ENCODE results near the gene LAMA1. TPM values are rescaled to one million over a fixed set of nuclear protein-coding genes. Genes with fewer than 3 reads are reported as not detected.

Gene LAMA1
- total RNA-seq, 1 donor from 2014 or later: 75.0 TPM

DNA sequence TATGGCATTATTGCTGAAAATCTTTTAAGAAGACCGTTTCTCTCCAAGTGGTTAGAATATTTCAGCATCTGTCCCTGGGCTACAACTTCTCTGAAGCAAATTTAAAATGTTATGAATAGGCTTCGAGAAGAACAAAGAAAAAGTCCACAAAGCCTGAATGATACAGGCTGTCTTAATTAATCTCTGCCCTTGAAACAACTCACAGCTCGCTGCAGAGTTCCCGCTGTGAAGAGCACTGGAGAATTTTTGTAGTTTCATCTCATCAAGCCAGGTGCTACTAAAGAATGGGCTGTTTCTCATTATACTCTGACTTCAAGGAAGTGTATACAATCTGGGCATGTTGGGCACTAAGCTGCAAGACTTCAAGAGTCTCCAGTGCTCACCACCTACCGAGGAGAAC is 67.6 kb downstream of the LAMA1 start:
- H3K4me1 Mint-ChIP-seq (ENCODE audit: unreplicated experiment): peaks cover 7% of the 10 kb centered on the region
- peaks cover 9% of the 10 kb centered on the region for H3K36me3 Mint-ChIP-seq
- no peak for DNase-seq (ENCODE audit: extremely low spot score, unreplicated experiment)
- TF ChIP-seq, protein P1, sequence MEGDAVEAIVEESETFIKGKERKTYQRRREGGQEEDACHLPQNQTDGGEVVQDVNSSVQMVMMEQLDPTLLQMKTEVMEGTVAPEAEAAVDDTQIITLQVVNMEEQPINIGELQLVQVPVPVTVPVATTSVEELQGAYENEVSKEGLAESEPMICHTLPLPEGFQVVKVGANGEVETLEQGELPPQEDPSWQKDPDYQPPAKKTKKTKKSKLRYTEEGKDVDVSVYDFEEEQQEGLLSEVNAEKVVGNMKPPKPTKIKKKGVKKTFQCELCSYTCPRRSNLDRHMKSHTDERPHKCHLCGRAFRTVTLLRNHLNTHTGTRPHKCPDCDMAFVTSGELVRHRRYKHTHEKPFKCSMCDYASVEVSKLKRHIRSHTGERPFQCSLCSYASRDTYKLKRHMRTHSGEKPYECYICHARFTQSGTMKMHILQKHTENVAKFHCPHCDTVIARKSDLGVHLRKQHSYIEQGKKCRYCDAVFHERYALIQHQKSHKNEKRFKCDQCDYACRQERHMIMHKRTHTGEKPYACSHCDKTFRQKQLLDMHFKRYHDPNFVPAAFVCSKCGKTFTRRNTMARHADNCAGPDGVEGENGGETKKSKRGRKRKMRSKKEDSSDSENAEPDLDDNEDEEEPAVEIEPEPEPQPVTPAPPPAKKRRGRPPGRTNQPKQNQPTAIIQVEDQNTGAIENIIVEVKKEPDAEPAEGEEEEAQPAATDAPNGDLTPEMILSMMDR (conservative IDR thresholded peaks at IDR 0.05): no peak
- no peaks in the 10 kb centered on the region for H3K27me3 Mint-ChIP-seq
- no peaks in the 10 kb centered on the region for H3K9me3 Mint-ChIP-seq
- no peak overlapping the region for H3K27ac Mint-ChIP-seq
- H3K4me3 Mint-ChIP-seq: no peak overlapping the region

DNA sequence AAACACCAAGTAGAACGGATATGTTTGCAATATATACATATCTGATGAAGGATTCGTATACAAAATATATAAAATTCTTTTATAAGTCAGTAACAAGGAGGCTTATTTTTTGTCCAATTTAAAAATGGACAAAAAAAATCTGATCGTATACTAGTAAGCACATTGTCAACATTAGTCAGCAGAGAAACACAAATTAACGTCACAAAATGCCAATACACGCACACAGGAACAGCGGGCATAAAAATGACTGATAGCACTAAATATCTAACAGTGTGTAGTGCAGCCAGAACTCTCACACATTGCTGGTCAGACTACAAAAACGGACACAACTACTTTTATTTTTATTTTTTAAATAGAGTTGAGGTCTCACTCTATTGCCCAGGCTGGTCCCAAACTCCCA is 69.5 kb downstream of the LAMA1 start:
- Mint-ChIP-seq H3K4me3 (no peak overlapping the region), H3K36me3 (peaks cover 8% of the 10 kb centered on the region), H3K27ac (no peak overlapping the region), H3K27me3 (no peaks in the 10 kb centered on the region), H3K9me3 (no peaks in the 10 kb centered on the region), H3K4me1 (ENCODE audit: unreplicated experiment) (peaks cover 7% of the 10 kb centered on the region)
- TF ChIP-seq, protein P1 (conservative IDR thresholded peaks at IDR 0.05): no peak
- no peak for DNase-seq (ENCODE audit: extremely low spot score, unreplicated experiment)

DNA sequence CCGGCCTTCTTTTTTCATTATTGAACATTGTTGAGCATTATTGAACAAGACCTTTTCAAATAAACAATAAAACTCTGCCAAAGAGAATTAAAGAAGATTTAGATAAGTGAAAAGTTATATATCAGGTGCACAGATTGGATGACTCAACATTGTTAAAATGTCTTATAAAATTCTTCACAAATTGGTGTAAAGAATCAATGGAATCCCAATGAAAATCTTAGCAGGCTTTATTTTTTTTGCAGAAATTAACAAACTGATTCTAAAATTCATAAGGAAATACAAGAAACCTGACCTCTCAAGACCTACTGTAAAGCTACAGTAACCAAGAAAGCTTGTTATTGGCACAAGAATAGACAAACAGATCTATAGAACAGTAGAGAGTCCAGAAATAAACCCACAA is 70.3 kb downstream of the LAMA1 start:
- Mint-ChIP-seq H3K36me3 (peaks cover 6% of the 10 kb centered on the region), H3K4me1 (ENCODE audit: unreplicated experiment) (peaks cover 7% of the 10 kb centered on the region), H3K4me3 (no peak overlapping the region), H3K9me3 (no peaks in the 10 kb centered on the region), H3K27me3 (no peaks in the 10 kb centered on the region), H3K27ac (no peak overlapping the region)
- TF ChIP-seq, protein P1 (conservative IDR thresholded peaks at IDR 0.05): no peak
- DNase-seq (ENCODE audit: extremely low spot score, unreplicated experiment): no peak

DNA sequence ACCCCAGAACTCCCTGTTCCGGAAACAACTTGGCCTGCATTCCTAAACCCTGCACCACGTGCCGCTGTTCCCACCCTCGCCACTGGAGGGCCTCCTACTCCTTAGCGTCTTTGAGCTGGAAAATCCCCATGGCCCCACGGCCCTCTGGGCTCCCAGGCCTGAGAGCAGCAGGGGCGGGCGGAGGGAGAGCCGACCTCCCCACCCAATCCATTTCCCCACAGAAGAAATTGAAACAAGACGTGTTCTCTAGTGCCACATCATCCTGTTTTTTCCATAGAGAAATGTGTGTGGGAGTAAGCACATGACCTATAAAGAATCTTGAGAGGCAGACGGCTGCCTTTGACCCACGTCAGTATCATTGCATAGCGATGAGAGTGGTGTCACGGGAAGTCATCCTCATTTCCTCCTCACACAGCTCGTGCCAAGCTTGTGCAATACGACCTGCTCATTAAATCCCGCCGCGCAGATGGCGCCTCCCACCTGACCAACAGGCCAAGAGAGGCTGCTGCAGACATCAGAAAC is 79.2 kb downstream of the LAMA1 start:
- peaks cover 6% of the 10 kb centered on the region for H3K4me1 Mint-ChIP-seq (ENCODE audit: unreplicated experiment)
- H3K27me3 Mint-ChIP-seq: no peaks in the 10 kb centered on the region
- no peaks in the 10 kb centered on the region for H3K9me3 Mint-ChIP-seq
- peaks cover 32% of the 10 kb centered on the region for H3K36me3 Mint-ChIP-seq
- no peak for DNase-seq (ENCODE audit: extremely low spot score, unreplicated experiment)
- TF ChIP-seq, protein P1 (conservative IDR thresholded peaks at IDR 0.05): peak; percentile 77
- peak overlapping the region; percentile 44 for H3K4me3 Mint-ChIP-seq
- H3K27ac Mint-ChIP-seq: peak overlapping the region; percentile 82

DNA sequence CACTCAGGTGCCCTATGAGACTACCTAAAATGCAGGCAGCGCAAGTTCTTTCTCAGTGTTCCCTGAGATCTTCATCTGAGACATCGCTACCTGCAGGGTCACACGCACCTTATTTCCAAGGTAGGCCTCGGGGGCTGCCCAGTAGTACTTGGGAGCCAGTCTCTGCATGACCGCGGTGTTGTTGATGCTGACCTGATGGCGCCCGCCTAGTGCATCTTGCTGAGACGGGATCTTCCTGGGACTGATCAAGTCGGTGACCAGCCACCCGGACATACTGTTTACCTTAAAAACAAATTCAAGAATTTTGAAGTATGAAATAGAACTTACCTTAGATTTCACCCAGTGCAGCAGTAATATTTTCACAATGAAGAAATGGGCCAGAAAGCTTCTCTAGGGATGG is 80.1 kb downstream of the LAMA1 start:
- Mint-ChIP-seq H3K4me1 (ENCODE audit: unreplicated experiment) (peaks cover 6% of the 10 kb centered on the region), H3K27me3 (no peaks in the 10 kb centered on the region), H3K27ac (no peak overlapping the region), H3K4me3 (no peak overlapping the region), H3K36me3 (peaks cover 32% of the 10 kb centered on the region), H3K9me3 (no peaks in the 10 kb centered on the region)
- no peak for DNase-seq (ENCODE audit: extremely low spot score, unreplicated experiment)
- TF ChIP-seq, protein P1 (conservative IDR thresholded peaks at IDR 0.05): no peak

DNA sequence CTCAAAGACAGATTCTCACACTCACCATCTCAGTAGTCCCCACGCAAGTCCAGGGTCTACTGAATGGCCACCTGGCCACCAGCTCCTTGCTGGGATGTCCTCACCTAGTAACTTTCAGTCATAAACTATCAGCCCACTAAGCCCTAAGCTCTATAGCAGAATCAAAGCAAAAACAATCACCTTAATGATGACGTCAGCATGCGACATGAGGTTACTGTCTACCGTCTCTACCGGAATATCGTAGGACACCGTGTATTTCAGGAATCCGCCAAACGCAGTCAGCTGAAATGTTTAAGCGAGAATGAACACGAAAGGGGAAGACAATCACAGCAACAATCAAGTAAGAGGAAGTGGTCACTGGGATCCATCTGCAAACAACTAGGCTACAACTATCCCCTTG is 81.8 kb downstream of the LAMA1 start:
- DNase-seq (ENCODE audit: extremely low spot score, unreplicated experiment): no peak
- H3K36me3 Mint-ChIP-seq: peaks cover 26% of the 10 kb centered on the region
- TF ChIP-seq, protein P1 (conservative IDR thresholded peaks at IDR 0.05): no peak
- peaks cover 6% of the 10 kb centered on the region for H3K4me1 Mint-ChIP-seq (ENCODE audit: unreplicated experiment)
- no peaks in the 10 kb centered on the region for H3K9me3 Mint-ChIP-seq
- H3K27me3 Mint-ChIP-seq: no peaks in the 10 kb centered on the region
- no peak overlapping the region for H3K27ac Mint-ChIP-seq
- H3K4me3 Mint-ChIP-seq: no peak overlapping the region

Data from type B pancreatic cell (in vitro differentiated cells).